Adipocyte (in vitro differentiated cells): ENCODE data around the gene PLEKHG1.

Experiments used
- DNase-seq: peaks from one replicate; pipeline ENCODE4 v3.0.0-alpha.2; 2015; ENCODE audit warnings: low read depth
- H3K27me3 ChIP-seq: replicated peaks from 2 replicates; pipeline ENCODE4 v1.7.0; 2013; ENCODE audit warnings: mild to moderate bottlenecking, low read length, moderate library complexity; ENCODE audit not compliant: control insufficient read depth, insufficient read depth
- H3K36me3 ChIP-seq: 2 replicates; pipeline ENCODE4 v1.7.0; 2013; ENCODE audit warnings: low read length, mild to moderate bottlenecking, moderate library complexity; ENCODE audit not compliant: control insufficient read depth, insufficient read depth, severe bottlenecking
- H3K4me1 ChIP-seq: 2 replicates; pipeline ENCODE4 v1.7.0; 2013; ENCODE audit warnings: mild to moderate bottlenecking, low read length, moderate library complexity; ENCODE audit not compliant: control insufficient read depth, insufficient read depth
- H3K4me3 ChIP-seq: 2 replicates; pipeline ENCODE4 v1.7.0; 2013; ENCODE audit warnings: mild to moderate bottlenecking, low read length, moderate library complexity
- H3K9ac ChIP-seq: 2 replicates; pipeline ENCODE4 v1.7.0; 2013; ENCODE audit warnings: mild to moderate bottlenecking, low read length, moderate library complexity
- H3K9me3 ChIP-seq: 2 replicates; pipeline ENCODE4 v1.7.0; 2013; ENCODE audit warnings: mild to moderate bottlenecking, low read length, moderate library complexity; ENCODE audit not compliant: control insufficient read depth

The PLEKHG1 gene

DNA sequence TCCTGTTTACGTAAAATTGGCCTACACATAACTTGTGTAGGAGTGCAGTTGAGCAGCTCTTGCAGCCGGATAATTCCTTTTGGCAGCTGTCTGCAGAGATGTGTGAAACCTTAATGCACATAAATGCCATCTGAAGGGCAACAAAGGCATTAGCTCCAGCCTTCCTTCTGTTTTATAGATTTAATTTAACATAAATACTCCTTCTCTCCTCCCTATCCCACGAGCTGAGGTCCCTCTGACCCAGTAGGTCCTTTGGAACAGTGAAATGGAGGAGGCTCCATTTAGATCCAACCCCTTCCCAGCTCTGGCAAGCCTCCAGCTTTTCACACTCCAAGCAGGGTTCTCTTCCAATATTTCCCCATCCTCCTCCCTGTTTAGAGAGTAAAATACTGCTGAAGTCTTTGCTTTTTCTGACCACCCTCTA, 6.5 kb downstream of the PLEKHG1 start:
- Histone ChIP-seq H3K4me3 (no peak overlapping the region), H3K36me3 (no peaks in the 10 kb centered on the region), H3K9ac (no peak overlapping the region), H3K4me1 (peaks cover 4% of the 10 kb centered on the region), H3K27me3 (peaks cover 22% of the 10 kb centered on the region), H3K9me3 (no peaks in the 10 kb centered on the region)
- DNase-seq: no peak

DNA sequence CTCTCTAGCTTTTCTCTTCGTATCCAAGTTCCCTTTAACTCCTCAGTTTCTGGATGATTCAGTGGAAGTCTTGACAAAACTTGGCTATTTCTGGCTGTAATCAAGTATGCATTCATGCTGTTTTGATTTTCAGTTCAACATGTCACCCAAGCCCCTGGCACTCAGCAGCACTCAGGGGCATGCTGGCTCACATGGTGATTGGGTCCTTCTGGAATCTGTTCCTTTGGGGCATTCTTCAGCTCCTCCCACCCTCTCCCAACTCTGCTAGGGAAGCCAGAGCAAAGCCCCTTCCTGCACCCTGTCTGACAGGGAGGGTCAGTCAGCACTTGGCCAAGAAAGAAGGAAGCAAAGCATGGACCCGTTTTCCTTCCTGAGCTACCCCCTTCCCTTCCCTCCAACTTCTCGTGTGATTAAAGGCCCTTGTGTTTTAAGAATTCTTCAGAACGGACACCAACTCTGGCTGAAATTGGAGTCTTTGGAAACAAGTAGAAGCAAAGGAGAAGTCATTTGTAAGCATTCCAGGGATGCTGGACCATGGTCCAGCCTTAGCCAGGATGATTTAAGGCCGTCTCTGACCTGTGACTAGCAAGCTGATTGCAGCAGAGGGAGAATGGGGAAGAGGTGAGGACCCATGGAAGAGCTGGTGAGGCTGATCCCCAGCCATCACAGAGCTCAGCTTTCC, 7.1 kb downstream of the PLEKHG1 start:
- Histone ChIP-seq H3K27me3 (peaks cover 16% of the 10 kb centered on the region), H3K9me3 (no peaks in the 10 kb centered on the region), H3K36me3 (no peaks in the 10 kb centered on the region), H3K4me1 (peaks cover 4% of the 10 kb centered on the region), H3K4me3 (no peak overlapping the region), H3K9ac (no peak overlapping the region)
- no peak for DNase-seq

GRCh38 chr6:150607329-150607650, 7.6 kb downstream of the PLEKHG1 start:
- H3K4me1 ChIP-seq: peaks cover 4% of the 10 kb centered on the region
- H3K27me3 ChIP-seq: peaks cover 19% of the 10 kb centered on the region
- H3K36me3 ChIP-seq: no peaks in the 10 kb centered on the region
- no peak for DNase-seq
- H3K9ac ChIP-seq: no peak overlapping the region
- H3K9me3 ChIP-seq: no peaks in the 10 kb centered on the region
- H3K4me3 ChIP-seq: no peak overlapping the region

- Histone ChIP-seq H3K4me3 (no peak overlapping the region), H3K9ac (no peak overlapping the region), H3K9me3 (peaks cover 3% of the 10 kb centered on the region), H3K27me3 (peaks cover 21% of the 10 kb centered on the region), H3K36me3 (no peaks in the 10 kb centered on the region), H3K4me1 (peaks cover 4% of the 10 kb centered on the region)
- DNase-seq: no peak
Observed at GRCh38 chr6:150610584-150610983, 10.9 kb downstream of the PLEKHG1 start.

GRCh38 chr6:150613269-150613668, 13.6 kb downstream of the PLEKHG1 start:
- H3K4me3 ChIP-seq: no peak overlapping the region
- H3K27me3 ChIP-seq: peaks cover 20% of the 10 kb centered on the region
- DNase-seq: no peak
- peaks cover 3% of the 10 kb centered on the region for H3K9me3 ChIP-seq
- H3K36me3 ChIP-seq: no peaks in the 10 kb centered on the region
- no peaks in the 10 kb centered on the region for H3K4me1 ChIP-seq
- no peak overlapping the region for H3K9ac ChIP-seq

DNA sequence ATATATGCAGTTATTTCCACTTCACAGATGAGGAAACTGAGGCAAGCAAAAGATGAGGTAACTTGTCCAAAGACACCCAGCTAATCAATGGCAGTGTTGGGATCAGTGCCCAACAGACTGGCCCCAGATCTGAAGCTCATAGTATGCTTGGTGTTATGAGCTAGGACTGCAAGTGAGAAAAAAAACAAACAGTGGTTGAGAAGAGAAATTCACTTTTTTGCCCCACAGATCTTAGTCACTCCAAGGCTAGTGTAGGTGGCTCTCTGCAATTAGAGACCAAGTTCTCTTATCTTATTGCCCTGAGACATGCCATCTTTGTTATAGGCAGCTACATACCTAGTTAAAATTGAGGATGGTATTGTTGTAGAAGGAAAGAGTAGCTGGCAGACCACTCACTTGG, 16.3 kb downstream of the PLEKHG1 start:
- Histone ChIP-seq H3K27me3 (peaks cover 17% of the 10 kb centered on the region), H3K9ac (no peak overlapping the region), H3K4me3 (no peak overlapping the region), H3K4me1 (no peaks in the 10 kb centered on the region), H3K9me3 (peaks cover 3% of the 10 kb centered on the region), H3K36me3 (no peaks in the 10 kb centered on the region)
- DNase-seq: no peak

GRCh38 chr6:150616586-150616985, 16.9 kb downstream of the PLEKHG1 start:
- no peaks in the 10 kb centered on the region for H3K4me1 ChIP-seq
- DNase-seq: no peak
- H3K9me3 ChIP-seq: peaks cover 3% of the 10 kb centered on the region
- H3K36me3 ChIP-seq: no peaks in the 10 kb centered on the region
- peaks cover 17% of the 10 kb centered on the region for H3K27me3 ChIP-seq
- no peak overlapping the region for H3K9ac ChIP-seq
- no peak overlapping the region for H3K4me3 ChIP-seq

GRCh38 chr6:150617062-150617461, 17.4 kb downstream of the PLEKHG1 start:
- H3K9ac ChIP-seq: no peak overlapping the region
- no peaks in the 10 kb centered on the region for H3K4me1 ChIP-seq
- peaks cover 14% of the 10 kb centered on the region for H3K27me3 ChIP-seq
- H3K36me3 ChIP-seq: no peaks in the 10 kb centered on the region
- no peak for DNase-seq
- H3K4me3 ChIP-seq: no peak overlapping the region
- peaks cover 3% of the 10 kb centered on the region for H3K9me3 ChIP-seq

DNA sequence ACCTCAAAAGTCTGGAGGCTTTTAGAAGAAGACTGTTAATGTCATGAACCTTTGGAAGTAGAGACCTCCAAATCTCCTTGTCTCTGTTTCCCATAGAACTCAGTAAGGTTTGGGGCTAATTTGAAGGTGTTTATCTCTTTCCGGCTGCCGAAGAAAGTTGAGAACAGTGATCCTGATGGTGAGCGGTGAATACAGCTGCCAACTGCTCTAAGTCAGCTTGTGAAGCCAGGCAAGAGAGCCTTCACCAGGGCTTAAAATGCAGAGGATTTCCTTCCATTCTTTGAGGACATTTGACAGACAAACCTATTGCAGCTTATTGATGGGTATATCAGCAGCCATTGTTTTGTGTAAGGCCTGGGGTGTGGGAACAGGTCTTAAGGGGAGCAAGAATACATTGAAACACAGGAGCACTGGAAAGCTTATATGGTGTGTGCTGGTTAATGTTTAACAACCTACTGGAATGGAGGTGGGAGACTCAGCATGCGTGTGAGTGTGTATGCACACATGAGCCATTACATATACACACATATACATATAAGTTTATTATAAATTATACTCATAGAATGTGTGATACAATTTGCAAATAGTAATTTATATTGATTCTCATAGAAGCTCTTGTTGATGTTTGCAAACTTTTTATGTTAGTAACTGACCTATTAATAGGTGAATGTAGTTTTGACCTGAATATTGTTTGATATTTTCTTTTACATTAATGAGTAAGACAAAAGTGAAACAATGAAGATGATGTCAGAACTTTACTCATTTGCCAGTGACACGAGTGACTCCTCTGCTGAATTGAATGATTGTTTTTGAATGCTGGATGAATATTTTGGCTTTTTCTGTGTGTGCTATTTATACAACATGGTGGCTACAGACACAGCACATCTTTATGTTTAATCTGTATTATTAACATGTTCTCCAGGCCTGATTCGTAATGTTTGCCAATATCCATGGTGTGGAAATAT, 18.1 kb downstream of the PLEKHG1 start:
- no peak overlapping the region for H3K4me3 ChIP-seq
- peaks cover 3% of the 10 kb centered on the region for H3K9me3 ChIP-seq
- H3K4me1 ChIP-seq: no peaks in the 10 kb centered on the region
- H3K9ac ChIP-seq: no peak overlapping the region
- peaks cover 10% of the 10 kb centered on the region for H3K27me3 ChIP-seq
- no peak for DNase-seq
- H3K36me3 ChIP-seq: no peaks in the 10 kb centered on the region

GRCh38 chr6:150619275-150619674, 19.6 kb downstream of the PLEKHG1 start:
- Histone ChIP-seq H3K9me3 (peaks cover under 1% of the 10 kb centered on the region), H3K4me3 (no peak overlapping the region), H3K36me3 (no peaks in the 10 kb centered on the region), H3K4me1 (no peaks in the 10 kb centered on the region), H3K27me3 (peaks cover 5% of the 10 kb centered on the region), H3K9ac (no peak overlapping the region)
- DNase-seq: no peak

DNA sequence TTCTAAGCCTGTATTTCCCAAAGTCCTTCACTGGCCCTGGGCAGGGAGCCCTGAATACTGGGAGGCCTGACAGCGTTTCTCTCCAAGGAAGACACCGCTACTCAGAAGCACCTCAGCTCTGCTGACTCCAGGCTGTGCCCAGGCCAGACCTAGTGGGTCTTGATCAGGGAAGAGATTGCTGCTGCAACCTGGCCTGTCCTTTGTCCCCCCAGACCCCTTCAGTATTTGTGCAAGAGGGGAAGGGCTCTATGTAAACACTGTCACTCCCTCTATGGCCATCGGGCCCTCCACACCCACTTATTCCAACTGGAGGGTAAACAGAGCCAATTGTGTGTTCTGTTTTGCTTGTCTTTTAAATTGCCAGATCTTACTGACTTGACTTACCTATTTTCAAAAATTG, 20.6 kb downstream of the PLEKHG1 start:
- DNase-seq: no peak
- Histone ChIP-seq H3K36me3 (no peaks in the 10 kb centered on the region), H3K9me3 (no peaks in the 10 kb centered on the region), H3K9ac (no peak overlapping the region), H3K27me3 (peaks cover 5% of the 10 kb centered on the region), H3K4me3 (no peak overlapping the region), H3K4me1 (no peaks in the 10 kb centered on the region)
